H1 (cell line): Measurements from ENCODE around the gene KCTD8. TPM values are rescaled to one million over a fixed set of nuclear protein-coding genes. Genes with fewer than 3 reads are reported as not detected.

Source experiments
- CREB1 ChIP-seq: IDR thresholded peaks from 2 replicates; pipeline ENCODE4 v1.6.1; 2012; ENCODE audit warnings: inconsistent platforms
- FOSL1 ChIP-seq: IDR thresholded peaks from 2 replicates; pipeline ENCODE4 v1.6.1; 2011; ENCODE audit warnings: mild to moderate bottlenecking, low read depth, low read length, moderate library complexity; ENCODE audit not compliant: insufficient read depth
- JUN ChIP-seq: IDR thresholded peaks from 2 replicates; pipeline ENCODE4 v1.6.1; 2011; ENCODE audit warnings: low read depth, mild to moderate bottlenecking, improper control_type of control experiment, low read length
- KDM1A ChIP-seq: fragments of 200-600, 300-600 bp; sonication (generic); IDR thresholded peaks from 2 replicates; pipeline ENCODE4 v1.7.1; 2016; ENCODE audit warnings: mild to moderate bottlenecking, low read length, borderline replicate concordance
- MAFK ChIP-seq: IDR thresholded peaks from 2 replicates; pipeline ENCODE4 v1.6.1; 2012; ENCODE audit warnings: low read depth, mild to moderate bottlenecking, improper control_type of control experiment, low read length
- POU5F1 ChIP-seq: IDR thresholded peaks from 2 replicates; pipeline ENCODE4 v1.6.1; 2011; ENCODE audit warnings: low read depth, mild to moderate bottlenecking, low read length, moderate library complexity
- RBBP5 ChIP-seq: IDR thresholded peaks from 2 replicates; pipeline ENCODE4 v1.7.1; 2012; ENCODE audit warnings: low read depth, mild to moderate bottlenecking, inconsistent platforms, low read length, moderate library complexity, borderline replicate concordance
- TCF12 ChIP-seq: IDR thresholded peaks from 2 replicates; pipeline ENCODE4 v1.6.1; 2011; ENCODE audit warnings: low read depth, mild to moderate bottlenecking, low read length
- polyA plus RNA-seq, 7 experiments: library from polyadenylated mRNA; depleted of rRNA in 3 of 7; stranded (reverse) in 5 of 7; unstranded in 2 of 7; fragments of >200 nt in 5 of 7; fragments of 200-250 nt in 2 of 7; gene quantifications; 1 replicate in 5 of 7; 2 replicates in 1 of 7; 4 replicates in 1 of 7; pipeline versions ENCODE4 v1.2.1 to v1.2.3, GENCODE V29; 2011 to 2013; ENCODE audit warnings: missing spikeins in 2 of 7, mixed read lengths in 2 of 7
- total RNA-seq: library from RNA; stranded (reverse); fragmentation: NEBNext Ultra II Directional; extraction: Animal tissue kit (Norgen Biotek cat#: 25700); gene quantifications from 2 replicates; pipeline ENCODE4 v1.2.1, GENCODE V29; 2021

The KCTD8 gene
- total and polyA plus RNA-seq, 2 of the 8 experiments (the other 6 are each of a cell fraction or from before 2014, with no cell fraction given), result 2.9 to 3.7 TPM

DNA sequence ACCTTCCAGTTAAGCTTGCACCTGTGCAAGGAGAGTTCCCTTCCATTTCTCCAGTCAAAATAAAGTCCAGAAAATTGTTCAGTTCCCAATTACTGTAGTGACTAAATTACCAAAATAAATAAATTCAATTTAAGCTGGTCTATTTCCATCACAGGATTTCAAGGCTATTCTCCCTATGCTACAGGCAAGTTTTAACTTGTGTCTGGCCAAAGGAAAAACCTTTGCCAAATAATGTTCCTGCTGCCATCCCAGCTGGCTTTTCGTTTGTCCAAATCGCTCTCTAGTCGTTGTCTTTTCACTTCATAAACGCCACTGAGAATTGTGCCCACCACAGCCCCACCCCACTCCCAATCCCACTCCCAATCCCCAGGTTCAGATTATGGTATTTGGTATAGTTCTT is 2.4 kb downstream of the KCTD8 start (continued):
- TF ChIP-seq FOSL1, result no peak
- no peak for TF ChIP-seq RBBP5
- no peak for TF ChIP-seq CREB1
- no peak for TF ChIP-seq JUN
- TF ChIP-seq KDM1A, result no peak
- no peak for TF ChIP-seq TCF12
- no peak for TF ChIP-seq MAFK
- no peak for TF ChIP-seq POU5F1
